Measurements from ENCODE around the gene SSX4B. TPM values are rescaled to one million over a fixed set of nuclear protein-coding genes. Genes with fewer than 3 reads are reported as not detected.

The SSX4B gene
- not detected in 2 replicates for total RNA-seq

GRCh38 chrX:48411860-48412259 is at the start of gene SSX4B:
Gene SSX4B (minus strand): TSS chrX:48411960. CDS start chrX:48411372, 588 bp downstream.

GRCh38 chrX:48383239-48383638 is 28.5 kb downstream of the SSX4B start, which contains the start of gene SSX4:
Gene SSX4 (plus strand): TSS chrX:48383539. CDS start chrX:48384054, 515 bp downstream.

GRCh38 chrX:48356315-48357094 is 55.3 kb downstream of the SSX4B start, which contains the start of gene SSX3:
Gene SSX3 (minus strand): TSS chrX:48356703. CDS start chrX:48355249, 1,454 bp downstream.

Small RNA genes lying within 50 kb of the gene (small RNA-seq; reads per million reads assigned to genes)
- gene AL606490.4 (not detected), gene AL606490.7 (not detected)

Other genes starting within 250 kb of the SSX4B start
- not detected in 2 replicates for gene SSX5, start 215.2 kb downstream of the SSX4B start, total RNA-seq
- gene SSX1, start 156.6 kb downstream of the SSX4B start, total RNA-seq = not detected in 2 replicates
- not detected in 2 replicates for gene SSX3, start 55.3 kb downstream of the SSX4B start, total RNA-seq
- gene SSX4, start 28.4 kb downstream of the SSX4B start, total RNA-seq = not detected in 2 replicates
- gene SLC38A5, start 58.3 kb upstream of the SSX4B start, total RNA-seq = 10.1 and 44.5 TPM in 2 replicates
- 67.9 and 75.7 TPM in 2 replicates for gene FTSJ1, start 64.2 kb upstream of the SSX4B start, total RNA-seq
- 8.7 and 12.1 TPM in 2 replicates for gene PORCN, start 97.0 kb upstream of the SSX4B start, total RNA-seq
- 68.3 and 87.4 TPM in 2 replicates for gene EBP, start 109.8 kb upstream of the SSX4B start, total RNA-seq
- 8.8 and 9.7 TPM in 2 replicates for gene TBC1D25, start 127.8 kb upstream of the SSX4B start, total RNA-seq
- gene RBM3, start 162.5 kb upstream of the SSX4B start, total RNA-seq = 462 and 523 TPM in 2 replicates
- gene WDR13, start 185.5 kb upstream of the SSX4B start, total RNA-seq = 102 and 118 TPM in 2 replicates

All from vein endothelial cell (primary cell).